ENCODE results near the gene SIGLEC9.

Gene SIGLEC9

DNA sequence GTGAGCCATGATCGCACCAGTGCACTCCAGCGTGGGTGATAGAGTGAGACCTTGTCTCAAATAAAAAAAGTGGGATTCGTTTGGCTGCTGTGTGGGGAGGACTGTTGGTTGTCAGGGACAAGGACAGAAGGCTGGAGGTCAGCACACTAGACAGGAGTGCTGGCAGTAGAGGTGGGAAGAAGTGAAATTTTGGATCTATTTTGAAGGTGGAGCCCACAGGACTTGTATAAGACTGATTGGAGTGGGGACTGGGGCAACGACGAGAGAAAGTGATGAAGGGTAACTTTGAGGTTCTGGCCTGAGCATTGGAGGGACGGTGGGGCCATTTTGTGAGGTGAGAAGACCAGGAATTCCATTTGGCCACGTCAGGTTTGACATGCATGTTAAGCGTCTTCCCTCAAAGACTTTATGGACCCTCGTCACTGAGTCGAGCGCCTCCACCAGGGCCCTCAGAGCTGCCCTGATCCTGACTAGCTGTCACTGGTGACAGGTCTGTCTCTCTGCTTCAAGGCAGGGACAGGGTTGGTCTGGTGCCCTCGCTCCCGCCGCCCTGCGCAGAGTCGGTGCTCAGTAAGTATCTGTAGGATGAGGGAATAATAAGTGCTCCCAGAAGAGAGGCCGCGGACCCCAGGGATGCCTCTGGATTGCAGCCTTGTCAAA, 17.2 kb upstream of the SIGLEC9 start:
- H3K9me3 Mint-ChIP-seq: no peaks in the 10 kb centered on the region
- DNase-seq (ENCODE audit: low spot score in 2 of 2) (no peak), ATAC-seq (peak; percentile 4)
- H3K4me1 Mint-ChIP-seq: peaks cover 50% of the 10 kb centered on the region
- peaks cover 48% of the 10 kb centered on the region for H3K36me3 Mint-ChIP-seq
- H3K4me3 Mint-ChIP-seq: peak overlapping the region; percentile 83
- H3K27ac Mint-ChIP-seq: peak overlapping the region; percentile 94

DNA sequence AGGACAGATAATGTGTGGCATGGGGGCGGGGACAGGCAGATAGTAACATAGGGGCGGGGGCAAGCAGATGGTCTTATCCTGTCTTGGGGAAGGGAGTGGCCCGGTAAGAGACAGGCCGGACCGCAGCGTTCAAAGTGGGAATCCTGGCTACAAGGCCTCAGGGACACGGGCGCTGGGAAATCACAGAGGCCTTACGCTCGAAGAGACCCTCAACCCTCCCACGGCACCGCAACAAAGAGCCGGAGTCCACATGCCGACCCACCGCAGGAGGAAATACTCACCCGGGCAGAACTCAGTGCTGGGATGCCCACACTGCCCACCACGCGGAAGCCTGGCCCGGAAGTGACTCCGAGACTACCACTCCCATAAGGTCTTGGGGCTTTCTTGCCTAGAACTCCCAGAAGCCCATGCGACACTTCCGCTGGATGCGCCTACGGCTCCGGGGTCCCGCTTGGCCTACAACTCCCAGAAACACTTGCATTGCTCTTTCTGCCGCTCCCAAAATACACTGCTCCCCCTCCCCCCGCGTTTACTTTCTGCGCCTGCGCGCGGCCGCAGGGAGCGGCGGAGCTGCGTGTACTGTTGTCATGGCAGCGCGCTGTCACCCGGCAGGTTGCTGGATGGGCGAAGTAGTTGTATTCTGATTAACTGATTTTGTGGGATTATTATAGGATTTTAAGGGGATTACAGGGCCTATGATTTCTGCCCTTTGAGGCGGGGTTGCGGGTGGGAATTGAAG, 16.5 kb upstream of the SIGLEC9 start, which contains the start of gene CTU1:
Gene CTU1, minus strand, starts transcription at position 344 of the 739 bp plus-strand sequence. CDS start 3,840 bp downstream, outside the sequence.
- peak; percentile 98 for ATAC-seq
- peak within 1 kb of the TSS; percentile 83 for H3K4me3 Mint-ChIP-seq
- H3K36me3 Mint-ChIP-seq: peaks cover 41% of the 10 kb centered on the region
- H3K27ac Mint-ChIP-seq: peak within 1 kb of the TSS; percentile 94
- H3K4me1 Mint-ChIP-seq: peaks cover 46% of the 10 kb centered on the region
- no peaks in the 10 kb centered on the region for H3K9me3 Mint-ChIP-seq
- DNase-seq (ENCODE audit: low spot score in 2 of 2): peak; percentile 93 to 99

DNA sequence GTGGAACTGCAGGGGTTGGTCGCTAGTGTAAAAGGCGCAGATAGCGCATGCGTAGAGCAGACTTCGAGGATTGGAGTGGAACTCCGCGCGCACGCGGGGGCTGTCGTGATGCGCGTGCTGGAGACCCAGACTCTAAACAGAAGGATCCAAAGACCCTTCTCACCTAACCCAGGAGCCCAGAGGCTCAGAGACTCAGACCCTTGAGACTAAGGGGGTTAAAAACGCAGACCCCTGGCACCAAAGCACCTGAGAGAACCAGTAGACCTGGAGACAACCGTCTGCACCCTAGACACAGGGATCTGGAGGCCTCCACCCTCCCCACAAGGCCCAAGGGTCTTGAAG, 15.9 kb upstream of the SIGLEC9 start:
- Mint-ChIP-seq H3K36me3 (peaks cover 36% of the 10 kb centered on the region), H3K27ac (peak overlapping the region; percentile 94), H3K9me3 (no peaks in the 10 kb centered on the region), H3K4me1 (peaks cover 46% of the 10 kb centered on the region), H3K4me3 (peak overlapping the region; percentile 83)
- peak; percentile 41 for ATAC-seq
- DNase-seq (ENCODE audit: low spot score in 2 of 2): no peak

DNA sequence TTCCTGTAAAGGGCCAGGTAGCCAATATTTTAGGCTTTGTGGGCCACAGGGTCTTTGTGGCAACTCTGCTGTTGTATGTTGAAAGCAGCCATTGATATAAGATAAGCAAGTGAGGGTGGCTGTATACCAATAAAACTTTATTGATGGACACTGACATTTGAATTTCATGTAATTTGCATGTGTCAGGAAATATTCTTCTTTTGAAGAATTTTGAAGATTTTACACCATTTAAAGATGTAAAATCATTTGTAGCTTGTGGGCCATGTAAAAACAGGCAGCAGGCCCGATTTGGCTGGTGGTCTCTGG, 14.1 kb upstream of the SIGLEC9 start:
- DNase-seq (ENCODE audit: low spot score in 2 of 2) (no peak), ATAC-seq (no peak)
- no peak overlapping the region for H3K4me3 Mint-ChIP-seq
- H3K36me3 Mint-ChIP-seq: peaks cover 27% of the 10 kb centered on the region
- H3K9me3 Mint-ChIP-seq: no peaks in the 10 kb centered on the region
- no peak overlapping the region for H3K27ac Mint-ChIP-seq
- peaks cover 33% of the 10 kb centered on the region for H3K4me1 Mint-ChIP-seq

DNA sequence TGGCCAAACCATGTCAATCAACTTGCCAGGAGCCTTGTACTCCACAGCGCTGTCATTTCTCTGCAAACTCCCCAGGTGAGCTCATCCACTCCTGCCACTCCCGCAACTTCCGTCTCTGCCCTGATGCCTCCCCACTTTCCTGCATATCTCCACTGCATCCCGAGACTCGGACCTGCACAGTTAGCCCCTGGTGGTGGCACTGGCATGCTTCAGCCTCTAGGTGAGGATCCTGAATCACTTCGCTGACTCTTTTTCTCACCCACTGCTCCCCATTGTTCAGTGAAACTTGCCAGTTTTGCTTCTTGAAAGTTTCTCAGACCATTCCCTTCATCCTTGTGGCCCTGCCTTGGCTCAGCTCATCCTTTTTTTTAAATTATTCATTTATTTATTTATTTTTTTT, 13.1 kb upstream of the SIGLEC9 start:
- DNase-seq (ENCODE audit: low spot score in 2 of 2): no peak
- Mint-ChIP-seq H3K9me3 (no peaks in the 10 kb centered on the region), H3K36me3 (peaks cover 20% of the 10 kb centered on the region), H3K27ac (no peak overlapping the region), H3K4me1 (peaks cover 25% of the 10 kb centered on the region), H3K4me3 (no peak overlapping the region)
- ATAC-seq: no peak

DNA sequence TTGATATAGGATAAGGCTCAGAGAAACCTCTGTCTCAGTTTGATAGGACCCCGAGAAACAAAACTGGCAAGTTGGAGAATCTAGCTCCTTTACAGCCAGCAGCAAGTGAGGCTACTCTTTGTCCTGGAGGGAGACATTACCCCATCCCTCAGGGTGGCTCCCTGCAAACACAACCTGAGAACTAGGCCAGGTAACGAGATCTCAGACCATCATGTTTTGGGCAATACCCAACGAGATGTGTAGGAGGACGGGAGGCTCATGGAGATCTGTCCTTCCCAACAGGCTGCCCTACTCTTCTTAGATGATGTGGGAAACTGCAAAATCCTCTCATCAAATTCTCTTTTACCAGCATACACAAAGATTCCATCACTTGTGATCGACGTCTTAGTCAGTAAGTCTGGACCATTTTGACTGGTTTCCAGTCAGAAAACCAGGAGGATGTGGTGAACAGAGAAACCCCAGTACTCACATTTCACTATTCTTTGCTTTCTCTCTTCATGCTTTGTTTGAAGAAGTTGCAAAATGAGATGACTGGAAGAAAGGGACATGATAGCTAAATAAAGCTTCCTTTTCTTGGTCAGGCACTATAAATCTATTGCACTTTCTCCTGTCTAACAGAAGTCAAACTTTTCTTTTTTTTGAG, 10.5 kb upstream of the SIGLEC9 start:
- Mint-ChIP-seq H3K27ac (peak overlapping the region; percentile 30), H3K9me3 (no peaks in the 10 kb centered on the region)
- peak; percentile 95 for ATAC-seq

DNA sequence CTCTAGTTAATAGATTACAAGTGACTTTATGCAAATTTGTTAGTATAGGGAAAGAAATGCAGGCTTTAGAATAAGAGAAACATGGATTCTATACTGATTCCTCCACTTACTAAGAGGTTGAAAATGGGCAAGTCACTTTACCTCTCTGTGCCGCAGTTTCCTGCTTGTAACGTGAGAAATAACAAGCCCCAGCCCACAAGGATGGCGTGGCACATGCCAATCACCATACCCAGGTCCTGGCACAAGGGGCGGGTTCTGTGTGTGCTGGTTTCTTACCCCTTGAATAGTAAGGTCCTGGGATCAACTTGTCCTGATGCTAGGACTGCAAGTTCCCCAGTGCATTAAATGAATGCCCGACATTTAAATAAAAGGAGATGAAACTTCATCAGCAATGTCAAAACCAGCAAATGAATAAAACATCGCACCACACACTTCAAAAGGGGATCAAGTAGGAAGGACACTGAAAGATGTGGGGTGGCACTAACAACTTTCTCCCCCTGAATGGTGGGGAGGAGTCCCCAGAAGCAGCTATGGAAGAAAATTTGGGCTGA, 7.9 kb upstream of the SIGLEC9 start:
- ATAC-seq (peak; percentile 63), DNase-seq (ENCODE audit: low spot score in 2 of 2) (no peak)
- H3K36me3 Mint-ChIP-seq: no peaks in the 10 kb centered on the region
- H3K27ac Mint-ChIP-seq: no peak overlapping the region
- H3K4me3 Mint-ChIP-seq: no peak overlapping the region
- no peaks in the 10 kb centered on the region for H3K9me3 Mint-ChIP-seq
- peaks cover 12% of the 10 kb centered on the region for H3K4me1 Mint-ChIP-seq

More for the DNA sequence above, 10.5 kb upstream of the SIGLEC9 start:
- peaks cover 5% of the 10 kb centered on the region for H3K36me3 Mint-ChIP-seq
- no peak overlapping the region for H3K4me3 Mint-ChIP-seq
- DNase-seq (ENCODE audit: low spot score in 2 of 2): no peak
- H3K4me1 Mint-ChIP-seq: peaks cover 6% of the 10 kb centered on the region

DNA sequence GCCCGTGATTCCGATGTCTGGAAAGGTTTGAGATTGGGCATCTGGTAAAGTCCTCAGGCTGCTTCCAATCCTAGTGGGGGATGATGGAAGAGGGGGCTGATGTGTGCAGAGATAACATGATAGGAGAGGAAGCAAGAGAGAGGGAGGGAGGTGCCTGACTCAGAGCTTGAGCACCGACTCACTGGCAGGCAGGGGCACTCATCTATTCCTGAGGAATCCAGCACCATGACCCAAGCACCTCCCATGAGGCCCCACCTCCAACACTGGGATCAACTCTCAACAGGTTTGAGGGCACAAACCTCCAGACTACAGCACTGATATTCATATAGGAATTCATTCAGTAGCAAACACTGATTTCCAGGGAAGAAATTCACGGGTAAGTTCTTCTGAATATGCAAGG, 5.6 kb upstream of the SIGLEC9 start:
- no peaks in the 10 kb centered on the region for H3K36me3 Mint-ChIP-seq
- no peaks in the 10 kb centered on the region for H3K9me3 Mint-ChIP-seq
- H3K4me3 Mint-ChIP-seq: no peak overlapping the region
- peaks cover 35% of the 10 kb centered on the region for H3K4me1 Mint-ChIP-seq
- peak overlapping the region; percentile 38 for H3K27ac Mint-ChIP-seq
- no peak for DNase-seq (ENCODE audit: low spot score in 2 of 2)
- no peak for ATAC-seq

DNA sequence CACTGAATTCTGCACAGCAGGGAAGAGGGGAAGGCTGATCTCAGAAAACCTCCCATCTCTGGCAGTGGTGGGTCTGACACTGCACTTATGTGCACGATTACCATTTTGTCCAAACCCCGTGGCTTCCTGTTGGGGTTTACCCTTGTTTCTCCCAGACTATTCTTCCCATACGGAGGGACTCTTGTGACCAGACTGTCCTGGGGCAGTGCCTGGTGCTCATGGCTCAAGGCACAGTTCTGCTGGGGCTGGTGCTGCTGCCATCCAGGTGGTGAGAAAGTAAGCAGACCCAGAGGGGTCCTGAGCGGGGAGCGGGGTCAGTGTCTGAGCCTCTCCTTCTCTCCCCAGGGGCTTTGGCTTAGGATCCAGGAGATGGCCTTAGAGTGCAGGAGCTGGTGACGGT, 5.1 kb upstream of the SIGLEC9 start:
- peaks cover 40% of the 10 kb centered on the region for H3K4me1 Mint-ChIP-seq
- DNase-seq (ENCODE audit: low spot score in 2 of 2) (no peak), ATAC-seq (no peak)
- H3K9me3 Mint-ChIP-seq: no peaks in the 10 kb centered on the region
- no peaks in the 10 kb centered on the region for H3K36me3 Mint-ChIP-seq
- H3K27ac Mint-ChIP-seq: no peak overlapping the region
- H3K4me3 Mint-ChIP-seq: no peak overlapping the region

DNA sequence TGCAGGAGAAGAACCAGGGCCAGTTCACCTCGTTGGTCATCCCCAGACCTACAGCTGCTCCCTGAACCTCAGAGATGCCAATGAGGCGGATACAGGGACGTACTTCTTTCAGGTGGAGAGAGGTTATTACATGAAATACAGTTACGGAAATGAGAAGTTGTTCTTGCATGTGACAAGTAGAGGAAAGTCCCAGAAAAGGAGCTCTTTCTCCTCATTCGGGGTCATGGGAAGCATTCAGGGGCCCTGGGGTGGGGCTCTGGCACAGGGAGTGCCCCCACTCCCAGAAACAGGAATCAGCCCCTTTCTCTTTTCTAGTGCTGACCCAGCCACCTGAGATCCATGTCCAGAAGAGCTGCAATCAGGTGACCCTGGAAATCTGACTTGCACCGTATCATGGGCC, 4.5 kb upstream of the SIGLEC9 start:
- H3K36me3 Mint-ChIP-seq: no peaks in the 10 kb centered on the region
- H3K4me3 Mint-ChIP-seq: no peak overlapping the region
- no peak overlapping the region for H3K27ac Mint-ChIP-seq
- no peak for ATAC-seq
- DNase-seq (ENCODE audit: low spot score in 2 of 2): no peak
- H3K4me1 Mint-ChIP-seq: peaks cover 45% of the 10 kb centered on the region
- no peaks in the 10 kb centered on the region for H3K9me3 Mint-ChIP-seq

DNA sequence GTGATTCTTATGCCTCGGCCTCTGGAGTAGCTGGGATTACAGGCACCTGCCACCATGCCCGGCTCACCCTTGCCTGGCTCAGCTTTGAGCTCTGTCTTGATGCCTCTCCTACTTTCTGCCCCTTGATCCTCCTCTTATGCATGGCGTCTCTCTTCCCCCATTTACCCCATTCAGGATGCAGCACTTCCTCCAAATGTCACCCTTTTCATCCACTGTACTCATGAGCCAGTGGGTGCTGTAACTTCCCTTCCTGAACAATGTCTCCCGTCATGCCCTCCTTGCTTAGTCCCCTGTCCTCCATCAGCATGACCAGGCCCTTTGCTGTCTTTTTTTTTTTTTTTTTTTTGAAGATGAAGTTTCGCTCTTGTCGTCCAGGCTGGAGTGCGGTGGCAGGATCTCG, 3.4 kb upstream of the SIGLEC9 start:
- Mint-ChIP-seq H3K27ac (no peak overlapping the region), H3K4me3 (no peak overlapping the region), H3K9me3 (no peaks in the 10 kb centered on the region), H3K36me3 (peaks cover 1% of the 10 kb centered on the region), H3K4me1 (peaks cover 51% of the 10 kb centered on the region)
- ATAC-seq (no peak), DNase-seq (ENCODE audit: low spot score in 2 of 2) (no peak)

DNA sequence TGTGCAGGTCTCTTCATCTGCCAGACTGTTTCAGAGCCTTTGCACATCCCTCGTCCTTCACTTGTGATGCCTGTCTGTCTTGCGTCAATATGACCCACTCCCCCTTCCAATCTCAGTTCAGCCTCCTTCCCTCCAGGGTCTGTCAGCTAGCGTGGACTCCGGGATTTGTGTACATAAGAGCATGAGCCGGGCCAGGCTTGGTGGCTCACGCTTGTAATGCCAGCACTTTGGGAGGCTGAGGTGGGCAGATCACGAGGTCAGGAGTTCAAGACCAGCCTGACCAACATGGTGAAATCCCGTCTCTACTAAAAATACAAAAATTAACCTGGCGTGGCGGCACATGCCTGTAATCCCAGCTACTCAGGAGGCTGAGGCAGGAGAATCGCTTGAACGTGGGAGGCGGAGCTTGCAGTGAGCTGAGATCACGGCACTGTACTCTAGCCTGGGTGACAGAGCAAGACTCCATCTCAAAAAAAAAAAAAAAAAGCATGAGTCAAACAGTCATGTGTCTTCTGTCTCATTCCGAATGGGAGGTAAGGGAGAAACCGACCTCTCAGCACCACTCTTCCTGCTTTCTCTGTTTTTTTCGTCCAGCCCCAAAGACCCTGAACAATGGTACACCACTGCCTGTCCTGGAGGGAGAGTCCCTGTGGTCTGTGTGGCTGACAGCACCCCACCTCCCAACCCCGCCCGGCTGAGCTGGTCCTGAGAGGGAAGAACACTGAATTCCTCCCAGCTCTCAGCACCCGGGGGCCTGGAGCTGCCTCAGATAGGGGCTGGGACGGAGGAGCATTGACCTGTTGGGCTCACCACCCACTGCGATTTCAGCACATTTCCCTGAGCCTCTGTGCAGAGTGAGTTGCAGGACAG, 2.4 kb upstream of the SIGLEC9 start:
- Mint-ChIP-seq H3K27ac (peak overlapping the region; percentile 32), H3K36me3 (peaks cover 5% of the 10 kb centered on the region), H3K9me3 (no peaks in the 10 kb centered on the region), H3K4me1 (peaks cover 61% of the 10 kb centered on the region), H3K4me3 (peak overlapping the region; percentile 70)
- DNase-seq (ENCODE audit: low spot score in 2 of 2): no peak
- peak; percentile 45 for ATAC-seq

DNA sequence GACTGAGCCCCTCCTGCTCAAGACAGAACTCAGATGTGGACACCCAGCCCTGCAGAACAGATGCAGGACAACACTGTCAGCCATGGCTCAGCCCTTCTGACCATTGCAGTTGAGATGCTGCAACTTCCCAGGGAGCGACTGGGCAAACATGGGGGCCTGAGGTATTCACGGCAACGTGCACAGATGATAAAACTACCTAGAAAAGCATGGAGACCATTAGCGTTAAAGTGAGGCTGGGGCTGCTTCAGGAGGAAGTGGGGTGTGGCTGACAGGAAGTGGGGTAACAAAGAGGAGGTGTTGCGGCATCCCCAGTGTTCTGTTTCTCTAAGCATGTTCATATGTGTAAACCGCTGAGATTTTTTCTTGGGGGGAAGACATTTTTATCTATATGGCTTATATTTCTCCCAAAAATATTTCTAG, 1.3 kb upstream of the SIGLEC9 start:
- Mint-ChIP-seq H3K36me3 (peaks cover 5% of the 10 kb centered on the region), H3K27ac (peak overlapping the region; percentile 53), H3K4me3 (peak overlapping the region; percentile 70), H3K9me3 (no peaks in the 10 kb centered on the region), H3K4me1 (peaks cover 71% of the 10 kb centered on the region)
- ATAC-seq: peak; percentile 72
- DNase-seq (ENCODE audit: low spot score in 2 of 2): no peak

DNA sequence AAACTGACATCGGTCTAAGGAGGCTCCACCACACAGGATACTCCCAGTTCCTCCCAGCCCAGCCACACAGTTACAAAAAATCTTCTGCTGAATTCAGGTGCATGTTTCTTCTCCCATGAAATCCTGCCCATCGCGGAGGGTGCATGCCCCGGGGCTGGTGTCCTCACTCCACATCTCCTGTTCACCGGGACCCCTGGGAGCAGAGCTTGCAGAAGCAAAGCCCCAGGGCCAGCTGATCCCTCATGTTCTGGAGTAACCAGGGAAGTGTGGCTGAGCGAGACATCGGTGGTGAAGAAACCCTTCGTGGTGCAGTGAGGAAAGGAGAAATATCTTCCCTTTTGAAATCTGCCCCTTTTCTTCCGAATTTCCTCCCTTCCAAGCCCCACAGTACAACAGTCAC, 904 bp upstream of the SIGLEC9 start:
- DNase-seq (ENCODE audit: low spot score in 2 of 2): no peak
- H3K4me1 Mint-ChIP-seq: peaks cover 74% of the 10 kb centered on the region
- H3K36me3 Mint-ChIP-seq: peaks cover 5% of the 10 kb centered on the region
- H3K27ac Mint-ChIP-seq: peak overlapping the region; percentile 92
- ATAC-seq: no peak
- H3K9me3 Mint-ChIP-seq: no peaks in the 10 kb centered on the region
- H3K4me3 Mint-ChIP-seq: peak overlapping the region; percentile 70

DNA sequence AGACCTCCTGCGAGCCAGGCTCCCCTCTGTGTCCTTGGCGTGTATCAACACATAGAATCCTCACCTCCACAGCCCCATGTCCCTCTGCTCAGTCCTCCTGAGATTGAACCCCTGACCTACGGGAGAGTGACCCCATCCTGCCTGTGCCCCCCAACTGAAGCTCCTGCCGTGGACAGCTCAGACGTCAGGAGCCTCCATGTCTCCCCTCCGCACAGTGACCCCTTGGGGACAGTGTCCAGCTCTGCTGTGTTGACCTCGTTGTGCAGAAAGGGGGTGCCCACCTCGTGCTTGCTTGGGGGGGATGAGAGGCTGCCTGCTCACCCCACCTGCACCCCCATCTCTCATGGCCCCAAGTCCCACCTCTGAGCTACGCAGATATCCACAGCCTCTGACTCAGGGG, 490 bp upstream of the SIGLEC9 start:
- ATAC-seq: no peak
- peak overlapping the region; percentile 92 for H3K27ac Mint-ChIP-seq
- DNase-seq (ENCODE audit: low spot score in 2 of 2): no peak
- peaks cover 71% of the 10 kb centered on the region for H3K4me1 Mint-ChIP-seq
- peaks cover 5% of the 10 kb centered on the region for H3K36me3 Mint-ChIP-seq
- peak overlapping the region; percentile 70 for H3K4me3 Mint-ChIP-seq
- H3K9me3 Mint-ChIP-seq: no peaks in the 10 kb centered on the region

Measured in stimulated activated effector memory CD8-positive, alpha-beta T cell treated with anti-CD3 and anti-CD28 coated beads, Interleukin-12 subunit alpha, Interleukin-12 subunit beta, amount 100 ng/mL, for 72 hours (primary cell).